Ammon's horn (tissue), 1 donor: ENCODE data around the gene CFAP69.
A peak's percentile ranks its signal among the peaks of the same experiment; 100 is the strongest.
"Not testable (repeated sequence)": the region's sequence is repeated elsewhere in the genome, so short reads cannot be mapped to it uniquely, and the experiment has no call there.

Source experiments
- DNase-seq: peaks from one replicate; pipeline ENCODE4 v3.0.0-alpha.2; 2016; ENCODE audit warnings: low spot score

Gene CFAP69

DNA sequence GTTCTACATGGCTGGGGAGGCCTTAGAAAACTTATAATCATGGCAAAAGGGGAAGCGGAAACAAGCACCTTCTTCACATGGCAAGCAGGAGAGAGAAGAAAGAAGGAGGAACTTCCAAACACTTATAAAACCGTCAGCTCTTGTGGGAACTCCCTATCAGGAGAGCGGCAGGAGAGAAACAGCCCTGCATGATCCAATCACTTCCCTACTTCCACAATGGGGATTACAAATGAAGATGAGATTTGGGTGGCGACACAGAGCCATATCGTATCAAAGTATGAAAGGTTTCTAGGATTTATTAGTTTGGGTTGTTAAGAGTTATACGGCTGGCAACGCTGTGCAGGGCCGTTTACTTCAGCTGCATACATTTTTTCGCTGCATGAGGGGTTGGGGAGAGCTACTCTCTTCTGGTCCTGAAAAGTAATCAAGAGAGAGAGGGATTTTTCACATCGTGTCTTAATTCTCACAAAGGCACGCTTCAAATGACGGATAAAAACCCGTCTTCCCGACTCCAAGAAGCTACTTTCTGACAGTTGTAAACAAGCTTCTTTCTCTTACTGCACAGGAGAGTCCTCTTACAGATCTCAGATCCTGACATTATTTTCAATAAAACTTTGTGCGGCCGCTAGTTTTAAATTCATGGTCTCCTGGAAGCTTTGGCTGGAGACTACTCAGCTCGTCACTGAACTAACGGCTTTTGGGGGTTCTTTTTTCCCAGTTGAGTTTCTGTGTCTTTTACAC, 100.8 kb downstream of the CFAP69 start:
- DNase-seq, result peak; percentile 51

DNA sequence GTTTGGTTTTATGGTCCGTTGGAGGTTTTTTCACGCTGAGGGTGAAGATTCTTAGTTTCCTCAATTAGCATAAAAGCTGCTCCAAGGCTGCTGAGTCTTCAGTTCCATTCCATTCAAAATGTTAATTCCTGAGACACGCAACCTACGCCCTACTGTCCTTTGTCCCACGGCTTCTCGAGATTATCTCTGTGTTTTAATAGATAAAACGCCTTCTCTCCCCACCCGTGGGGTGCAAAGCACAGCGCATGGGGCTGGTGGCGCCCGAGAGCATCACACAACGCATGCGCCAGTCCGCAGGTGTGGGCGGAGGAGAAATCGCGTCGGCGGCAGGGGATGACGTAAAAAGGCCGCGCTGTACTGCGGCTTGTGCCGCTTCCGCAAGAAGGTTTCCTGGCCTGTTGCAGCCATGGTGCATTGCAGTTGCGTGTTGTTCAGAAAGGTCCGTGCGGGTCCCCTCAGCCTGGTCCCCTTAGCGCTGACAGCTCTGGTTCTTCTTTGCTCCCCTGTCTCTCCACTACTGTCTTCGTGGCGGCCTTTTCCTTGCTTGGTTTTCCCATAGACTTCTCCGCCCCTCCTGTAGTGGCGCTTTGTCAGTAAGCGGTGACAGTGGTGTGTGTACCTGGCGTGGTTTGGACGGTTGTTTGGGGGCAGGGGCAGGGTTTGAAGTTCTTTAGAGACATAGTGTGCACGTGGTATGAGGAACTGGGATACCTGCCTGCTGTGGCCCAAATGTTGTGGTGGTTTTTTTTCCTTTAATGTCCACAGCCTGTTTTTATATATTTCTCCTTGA, 101.6 kb downstream of the CFAP69 start, which contains the start of gene GTPBP10:
Gene GTPBP10, plus strand, starts transcription at position 381 of the 790 bp plus-strand sequence. Its CDS starts 26 bp downstream, at position 407.
- peak; percentile 96 for DNase-seq

DNA sequence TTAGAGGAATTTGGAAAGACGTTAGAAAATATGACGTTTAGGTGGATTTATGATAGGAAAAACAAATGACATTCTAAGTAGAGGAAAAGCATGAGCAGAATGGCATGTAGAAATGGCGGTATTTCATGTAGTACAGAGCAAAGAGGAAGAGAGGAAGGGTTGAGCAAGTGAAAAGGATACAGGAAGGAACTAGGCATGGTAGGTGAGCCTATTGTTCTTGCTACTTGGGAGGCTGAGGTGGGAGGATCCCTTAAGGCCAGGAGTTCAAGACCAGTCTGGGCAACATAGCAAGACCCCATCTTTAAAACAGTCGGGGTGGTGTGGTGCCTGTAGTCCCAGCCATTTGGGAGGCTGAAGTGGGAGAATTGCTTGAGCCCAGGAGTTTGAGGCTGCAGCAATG, 102.8 kb downstream of the CFAP69 start:
- DNase-seq, result no peak

DNA sequence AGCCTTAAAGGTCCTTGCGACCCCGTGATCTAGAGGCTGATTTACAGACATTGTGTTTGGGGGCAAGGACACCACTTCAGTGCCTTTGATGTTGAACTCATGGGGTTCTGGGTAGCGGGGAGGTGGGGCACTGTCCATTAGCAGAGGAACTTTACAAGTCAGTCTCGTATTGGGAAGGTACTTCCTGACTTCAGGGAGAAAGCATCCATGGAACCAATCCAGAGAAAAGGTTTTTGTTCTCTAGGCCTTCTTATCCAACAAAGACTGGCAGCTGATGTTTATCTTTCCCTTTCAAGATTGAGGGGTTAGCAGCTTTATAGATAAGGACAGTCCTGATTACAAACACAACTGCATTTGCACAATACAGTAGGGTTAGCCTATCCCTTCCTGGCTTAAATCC, 104.3 kb downstream of the CFAP69 start:
- no peak for DNase-seq

DNA sequence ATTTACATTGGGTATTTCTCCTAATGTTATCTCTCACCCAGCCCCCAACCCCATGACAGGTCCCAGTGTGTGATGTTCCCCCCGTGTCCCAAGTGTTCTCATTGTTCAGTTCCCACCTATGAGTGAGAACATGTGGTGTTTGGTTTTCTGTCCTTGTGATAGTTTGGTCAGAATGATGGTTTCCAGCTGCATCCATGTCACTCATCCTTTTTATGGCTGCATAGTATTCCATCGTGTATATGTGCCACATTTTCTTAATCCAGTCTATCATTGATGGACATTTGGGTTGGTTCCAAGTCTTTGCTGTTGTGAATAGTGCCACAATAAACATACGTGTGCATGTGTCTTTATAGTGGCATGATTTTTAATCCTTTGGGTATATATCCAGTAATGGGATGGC, 105.1 kb downstream of the CFAP69 start:
- not testable (repeated sequence) for DNase-seq

DNA sequence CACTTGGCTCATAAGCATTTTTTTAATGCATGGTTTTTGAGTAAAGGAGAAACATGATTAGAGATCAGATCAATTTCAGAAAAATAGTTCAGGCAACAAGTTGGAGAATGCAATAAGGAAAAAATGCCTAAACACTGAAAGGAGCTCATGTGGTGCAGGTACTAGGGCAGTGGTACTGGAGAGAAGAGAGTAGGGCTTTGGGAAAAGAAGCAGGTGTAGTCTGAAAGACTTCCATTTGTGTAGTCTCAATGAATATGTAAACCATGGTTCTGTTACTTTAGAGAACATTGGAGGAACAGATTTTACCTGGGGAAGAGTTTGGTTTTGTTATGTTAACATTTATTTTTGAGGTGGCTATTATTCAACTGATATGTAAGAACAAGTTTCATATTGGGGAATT, 107.0 kb downstream of the CFAP69 start:
- DNase-seq, result no peak
